Measurements from ENCODE around the gene DNAI4. TPM values are rescaled to one million over a fixed set of nuclear protein-coding genes. Genes with fewer than 3 reads are reported as not detected.

The DNAI4 gene
- total and polyA plus RNA-seq, 2 of the 8 experiments (the other 6 are each of a cell fraction or from before 2014, with no cell fraction given) = 0.32 to 2.1 TPM

DNA sequence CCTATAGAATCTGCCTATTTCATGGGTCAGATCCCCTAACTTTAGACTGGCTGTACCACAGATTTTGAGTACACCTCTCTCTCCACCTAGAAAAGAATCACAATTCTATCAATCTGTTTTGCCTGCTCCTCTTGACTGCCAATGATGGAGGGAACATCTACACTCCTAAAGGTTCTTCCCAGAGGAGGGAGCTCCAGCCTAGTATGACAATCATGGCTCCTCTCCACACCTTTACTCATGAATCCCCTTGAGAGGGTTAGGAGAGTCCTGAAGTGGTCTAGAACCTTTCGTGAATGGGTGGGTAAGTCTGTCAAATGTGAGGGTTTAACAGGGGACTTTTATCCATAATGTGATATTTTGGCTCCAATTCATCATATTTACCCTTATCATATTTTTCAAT is 48.0 kb downstream of the DNAI4 start:
- Histone ChIP-seq H3K14ac (ENCODE audit: insufficient read length) (no peak overlapping the region), H3K9ac (replicated peaks in 1 of 4; ENCODE audit: extremely low read depth in 1 of 4, low read depth in 3 of 4, low read length in 3 of 4) (no peak overlapping the region), H3K18ac (ENCODE audit: extremely low read depth, low read length) (no peak overlapping the region), H3K23me2 (ENCODE audit: low read depth, low read length) (no peaks in the 10 kb centered on the region), H4K5ac (ENCODE audit: insufficient read length, low read depth, low read length) (no peak overlapping the region), H2BK5ac (ENCODE audit: low read depth, low read length) (no peak overlapping the region), H3K27me3 (replicated peaks in 1 of 4; ENCODE audit: control insufficient read depth in 3 of 4, extremely low read depth in 1 of 4, insufficient read depth in 3 of 4, low read length in 3 of 4) (no peaks in the 10 kb centered on the region), H3K4ac (replicated peaks; ENCODE audit: insufficient read length, low read depth, low read length) (no peak overlapping the region), H3K56ac (replicated peaks; ENCODE audit: insufficient read length, low read depth, low read length) (no peak overlapping the region), H3K27ac (ENCODE audit: low read depth, low read length) (no peak overlapping the region), H3K23ac (ENCODE audit: insufficient read length) (no peak overlapping the region), H3K9me3 (ENCODE audit: insufficient read depth in 2 of 2, low read depth in 1 of 2, low read length in 1 of 2) (peaks cover 0 to 3% of the 10 kb centered on the region in 2 experiments; a peak in 2 of 4 replicates), H3K4me2 (ENCODE audit: insufficient read depth in 1 of 2, low read depth in 2 of 2, low read length in 2 of 2) (no peak overlapping the region), H3K4me3 (ENCODE audit: extremely low read depth in 1 of 4, insufficient read depth in 2 of 4, low read depth in 3 of 4, low read length in 4 of 4) (no peak overlapping the region), H3K4me1 (replicated peaks in 1 of 4; ENCODE audit: control insufficient read depth in 3 of 4, insufficient read depth in 4 of 4, low read length in 3 of 4) (no peaks in the 10 kb centered on the region), H2AK5ac (ENCODE audit: low read depth, low read length) (no peak overlapping the region), H2BK12ac (ENCODE audit: low read depth, low read length) (no peak overlapping the region), H2BK20ac (ENCODE audit: low read length) (no peak overlapping the region), H4K8ac (ENCODE audit: extremely low read depth, insufficient read depth, low read length) (no peak overlapping the region), H2BK15ac (ENCODE audit: low read length) (no peak overlapping the region), H3K79me2 (ENCODE audit: control insufficient read depth in 1 of 2, insufficient read depth in 2 of 2, low read length in 2 of 2) (no peaks in the 10 kb centered on the region), H4K91ac (replicated peaks; ENCODE audit: insufficient read length, low read length) (no peak overlapping the region), H3K79me1 (ENCODE audit: low read depth, low read length) (no peaks in the 10 kb centered on the region), H4K20me1 (replicated peaks in 1 of 2; ENCODE audit: control insufficient read depth in 1 of 2, insufficient read depth in 2 of 2, low read length in 2 of 2) (no peaks in the 10 kb centered on the region), H3K36me3 (ENCODE audit: control insufficient read depth in 2 of 4, insufficient read depth in 4 of 4, low read length in 3 of 4) (no peaks in the 10 kb centered on the region), H2AFZ (ENCODE audit: low read length) (no peak overlapping the region), H2BK120ac (replicated peaks; ENCODE audit: low read depth, low read length) (no peak overlapping the region)
- no peak for DNase-seq (ENCODE audit: low read depth in 1 of 2, low spot score in 2 of 2)
- ChIA-PET POLR2A (ENCODE audit: partially characterized antibody) (no interaction called here), CTCF (ENCODE audit: partially characterized antibody) (no interaction called here)
- 73% methylated on average over 1 of the region's 1 CpG; no CpG with 5 or more reads in 1 of the 2 experiments for WGBS, 2 experiments (ENCODE audit: extremely low coverage in 1 of 2, insufficient coverage in 1 of 2, insufficient read length in 1 of 2, insufficient replicate concordance in 2 of 2, low coverage in 1 of 2, low lambda C conversion rate in 2 of 2, missing lambda C conversion rate in 1 of 2)
- no peak for FAIRE-seq
- TF ChIP-seq SP1 (IDR thresholded peaks at IDR 0.05; ENCODE audit: low read depth, low read length) = no peak
- peak; percentile 18 to 45; a peak in 2 of 4 replicates for TF ChIP-seq RAD21 (IDR thresholded peaks at IDR 0.05 in 1 of 2, conservative IDR thresholded peaks at IDR 0.05 in 1 of 2; ENCODE audit: low read depth in 2 of 2, low read length in 2 of 2)
- no peak for TF ChIP-seq BRCA1 (IDR thresholded peaks at IDR 0.05; ENCODE audit: low read depth, low read length)
- TF ChIP-seq, protein P1, sequence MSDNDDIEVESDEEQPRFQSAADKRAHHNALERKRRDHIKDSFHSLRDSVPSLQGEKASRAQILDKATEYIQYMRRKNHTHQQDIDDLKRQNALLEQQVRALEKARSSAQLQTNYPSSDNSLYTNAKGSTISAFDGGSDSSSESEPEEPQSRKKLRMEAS (IDR thresholded peaks at IDR 0.05) = no peak
- TF ChIP-seq BCL11A (IDR thresholded peaks at IDR 0.05; ENCODE audit: low read depth in 2 of 2, low read length in 2 of 2) = no peak
- peak in 1 of 3 experiments; percentile 1; a peak in 1 of 4 replicates for TF ChIP-seq CTCF (IDR thresholded peaks at IDR 0.05; ENCODE audit: control extremely low read depth in 1 of 3, insufficient read depth in 1 of 3, low read depth in 1 of 3, low read length in 3 of 3)
- TF ChIP-seq HDAC6 (IDR thresholded peaks at IDR 0.05; ENCODE audit: low read depth, low read length) = no peak
- TF ChIP-seq YY1 (IDR thresholded peaks at IDR 0.05; ENCODE audit: low read depth, low read length) = no peak
- TF ChIP-seq ATF2 (IDR thresholded peaks at IDR 0.05; ENCODE audit: low read length) = no peak
- TF ChIP-seq CHD1 (IDR thresholded peaks at IDR 0.05; ENCODE audit: low read depth, low read length) = no peak

Data from H1 (cell line).